ENCODE results near the gene SHTN1. TPM values are rescaled to one million over a fixed set of nuclear protein-coding genes. Genes with fewer than 3 reads are reported as not detected.

Gene SHTN1
- total RNA-seq, 2 donors from 2014 or later, result 24.7 to 37.1 TPM

DNA sequence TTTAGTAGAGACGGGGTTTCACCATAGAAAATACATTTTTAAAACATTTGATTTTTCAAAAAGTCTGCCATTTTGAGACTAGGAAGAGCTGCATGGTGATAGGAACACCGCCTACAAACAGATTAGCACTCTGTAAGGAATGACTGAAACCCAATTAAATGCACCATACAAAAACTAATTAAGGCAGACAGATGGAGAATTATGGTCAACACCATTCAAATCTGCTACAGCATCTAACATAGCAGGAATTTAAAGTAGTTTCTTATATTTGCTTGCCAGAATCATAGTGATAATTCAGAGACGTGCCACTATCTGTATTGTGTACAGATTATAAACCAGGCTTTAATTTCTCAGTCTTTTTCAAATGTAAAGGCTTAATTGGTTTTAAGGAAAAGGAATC is 87.5 kb downstream of the SHTN1 start:
- no peaks in the 10 kb centered on the region for H3K9me3 ChIP-seq
- H3K4me3 ChIP-seq, result no peak overlapping the region
- 82 to 95% methylated on average over 3 of the region's 3 CpGs for WGBS, 2 donors
- no peaks in the 10 kb centered on the region for H3K27me3 ChIP-seq
- intact Hi-C loops (cut with DNase I), result no loop called here
- TF ChIP-seq, protein P1, sequence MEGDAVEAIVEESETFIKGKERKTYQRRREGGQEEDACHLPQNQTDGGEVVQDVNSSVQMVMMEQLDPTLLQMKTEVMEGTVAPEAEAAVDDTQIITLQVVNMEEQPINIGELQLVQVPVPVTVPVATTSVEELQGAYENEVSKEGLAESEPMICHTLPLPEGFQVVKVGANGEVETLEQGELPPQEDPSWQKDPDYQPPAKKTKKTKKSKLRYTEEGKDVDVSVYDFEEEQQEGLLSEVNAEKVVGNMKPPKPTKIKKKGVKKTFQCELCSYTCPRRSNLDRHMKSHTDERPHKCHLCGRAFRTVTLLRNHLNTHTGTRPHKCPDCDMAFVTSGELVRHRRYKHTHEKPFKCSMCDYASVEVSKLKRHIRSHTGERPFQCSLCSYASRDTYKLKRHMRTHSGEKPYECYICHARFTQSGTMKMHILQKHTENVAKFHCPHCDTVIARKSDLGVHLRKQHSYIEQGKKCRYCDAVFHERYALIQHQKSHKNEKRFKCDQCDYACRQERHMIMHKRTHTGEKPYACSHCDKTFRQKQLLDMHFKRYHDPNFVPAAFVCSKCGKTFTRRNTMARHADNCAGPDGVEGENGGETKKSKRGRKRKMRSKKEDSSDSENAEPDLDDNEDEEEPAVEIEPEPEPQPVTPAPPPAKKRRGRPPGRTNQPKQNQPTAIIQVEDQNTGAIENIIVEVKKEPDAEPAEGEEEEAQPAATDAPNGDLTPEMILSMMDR (IDR thresholded peaks at IDR 0.05), result no peak
- TF ChIP-seq POLR2A (IDR thresholded peaks at IDR 0.05), result no peak
- H3K4me1 ChIP-seq, result no peaks in the 10 kb centered on the region
- H3K36me3 ChIP-seq (replicated peaks in 1 of 2; ENCODE audit: insufficient read depth in 1 of 2, low read depth in 2 of 2), result peaks cover 6 to 21% of the 10 kb centered on the region in 2 donors
- ATAC-seq (no peak), DNase-seq (no peak)
- no peak overlapping the region for H3K27ac ChIP-seq

DNA sequence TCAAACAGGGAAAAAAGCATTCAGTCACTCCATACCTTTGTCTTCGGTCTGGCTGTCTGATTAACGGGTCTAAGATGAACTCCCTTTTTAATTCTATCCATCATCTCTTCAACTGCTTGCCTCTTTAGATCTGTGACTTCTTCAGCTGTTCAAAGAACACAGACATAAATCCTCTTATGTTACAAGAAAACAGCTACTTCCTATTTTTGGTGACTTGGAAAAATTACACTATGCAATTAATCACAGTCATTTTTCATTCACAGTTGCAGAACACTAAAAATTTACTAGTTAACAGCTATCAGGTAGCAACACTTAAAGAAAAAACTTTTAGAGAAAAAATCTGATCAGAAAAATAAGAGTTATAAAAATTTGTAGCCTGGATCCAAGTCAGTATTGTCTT is 89.6 kb downstream of the SHTN1 start:
- no peaks in the 10 kb centered on the region for H3K9me3 ChIP-seq
- TF ChIP-seq, protein P1 (IDR thresholded peaks at IDR 0.05), result no peak
- no peak for TF ChIP-seq POLR2A (IDR thresholded peaks at IDR 0.05)
- no peaks in the 10 kb centered on the region for H3K4me1 ChIP-seq
- intact Hi-C loops (cut with DNase I), result no loop called here
- no peaks in the 10 kb centered on the region for H3K27me3 ChIP-seq
- no peak overlapping the region for H3K27ac ChIP-seq
- DNase-seq (no peak), ATAC-seq (no peak)
- H3K4me3 ChIP-seq, result no peak overlapping the region
- H3K36me3 ChIP-seq (replicated peaks in 1 of 2; ENCODE audit: insufficient read depth in 1 of 2, low read depth in 2 of 2), result peaks cover 5 to 19% of the 10 kb centered on the region in 2 donors
- WGBS, 2 donors, result 71 to 83% methylated on average over 2 of the region's 2 CpGs

DNA sequence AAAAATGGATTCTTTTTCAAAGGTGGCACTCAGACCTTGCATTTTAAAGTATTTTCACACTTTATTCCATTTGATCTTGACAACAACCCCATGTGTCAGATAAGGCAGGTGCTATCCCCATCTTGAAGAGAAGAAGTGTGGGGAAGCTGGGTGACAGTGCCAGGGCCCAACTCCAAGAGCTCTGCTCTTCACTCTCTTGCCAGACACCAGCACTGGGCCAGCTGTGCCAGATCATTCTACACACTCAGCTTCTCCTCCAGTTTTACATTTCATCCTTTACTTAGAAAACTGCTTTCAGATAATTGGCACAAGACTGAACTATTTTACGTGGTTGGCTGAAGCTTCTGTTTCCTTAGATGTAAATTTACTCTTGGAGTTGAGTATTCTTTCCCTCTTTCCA is 91.3 kb downstream of the SHTN1 start:
- TF ChIP-seq, protein P1 (IDR thresholded peaks at IDR 0.05), result no peak
- TF ChIP-seq POLR2A (IDR thresholded peaks at IDR 0.05), result no peak
- Histone ChIP-seq H3K27ac (no peak overlapping the region), H3K4me3 (no peak overlapping the region), H3K27me3 (no peaks in the 10 kb centered on the region), H3K4me1 (no peaks in the 10 kb centered on the region), H3K36me3 (replicated peaks in 1 of 2; ENCODE audit: insufficient read depth in 1 of 2, low read depth in 2 of 2) (peaks cover 0 to 13% of the 10 kb centered on the region in 2 donors), H3K9me3 (no peaks in the 10 kb centered on the region)
- 86 to 90% methylated on average over 1 of the region's 1 CpG for WGBS, 2 donors
- intact Hi-C loops (cut with DNase I), result no loop called here
- no peak for ATAC-seq
- no peak for DNase-seq

DNA sequence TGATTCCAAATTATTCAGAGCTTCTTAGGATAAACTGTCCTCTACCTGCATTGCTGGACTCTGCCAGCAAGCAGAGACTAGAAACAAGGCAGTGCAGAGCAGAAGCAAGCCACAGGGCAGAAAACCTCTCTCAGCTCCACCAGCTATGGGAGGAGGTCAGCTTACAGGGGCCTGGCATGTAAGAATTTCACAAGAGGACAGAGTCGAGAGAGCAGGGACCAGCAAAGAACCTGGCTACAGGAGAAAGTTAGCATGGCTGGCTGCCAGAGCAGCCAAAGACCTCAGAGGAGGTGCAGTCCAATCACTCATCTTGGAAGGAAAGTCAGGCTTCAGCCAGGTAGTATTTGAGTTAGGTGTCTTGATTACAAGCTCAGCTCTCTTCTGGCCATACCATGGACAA is 92.8 kb downstream of the SHTN1 start:
- DNase-seq (no peak), ATAC-seq (no peak)
- H3K27ac ChIP-seq, result no peak overlapping the region
- no peaks in the 10 kb centered on the region for H3K4me1 ChIP-seq
- intact Hi-C loops (cut with DNase I), result no loop called here
- 55 to 89% methylated on average over 1 of the region's 1 CpG for WGBS, 2 donors
- H3K36me3 ChIP-seq (replicated peaks in 1 of 2; ENCODE audit: insufficient read depth in 1 of 2, low read depth in 2 of 2), result peaks cover 0 to 13% of the 10 kb centered on the region in 2 donors
- no peak overlapping the region for H3K4me3 ChIP-seq
- TF ChIP-seq, protein P1 (IDR thresholded peaks at IDR 0.05), result no peak
- TF ChIP-seq POLR2A (IDR thresholded peaks at IDR 0.05), result no peak
- H3K27me3 ChIP-seq, result no peaks in the 10 kb centered on the region
- no peaks in the 10 kb centered on the region for H3K9me3 ChIP-seq

DNA sequence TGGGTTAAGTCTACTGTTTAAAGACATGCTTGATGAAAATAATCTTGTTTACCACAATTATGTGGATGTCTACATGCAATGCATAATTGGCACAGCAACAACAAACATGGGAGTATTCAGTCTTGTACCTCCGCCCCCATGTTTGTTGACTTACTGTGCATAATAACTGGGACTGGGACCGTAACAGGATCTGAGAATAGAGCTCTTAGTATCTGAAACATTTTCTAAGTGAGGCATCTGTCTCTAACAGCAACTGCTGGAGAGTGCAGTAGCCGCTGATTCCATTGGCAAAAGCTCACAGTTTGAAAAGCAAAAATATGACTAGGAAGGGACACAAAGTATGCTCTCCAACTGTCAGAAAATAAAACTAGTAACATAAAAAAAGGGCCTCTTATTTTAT is 94.1 kb downstream of the SHTN1 start:
- TF ChIP-seq, protein P1 (IDR thresholded peaks at IDR 0.05), result no peak
- TF ChIP-seq POLR2A (IDR thresholded peaks at IDR 0.05), result no peak
- H3K27me3 ChIP-seq, result no peaks in the 10 kb centered on the region
- no peaks in the 10 kb centered on the region for H3K4me1 ChIP-seq
- H3K4me3 ChIP-seq, result no peak overlapping the region
- 88 to 93% methylated on average over 3 of the region's 3 CpGs for WGBS, 2 donors
- intact Hi-C loops (cut with DNase I), result no loop called here
- no peak for DNase-seq
- H3K9me3 ChIP-seq, result no peaks in the 10 kb centered on the region
- ATAC-seq, result no peak
- no peak overlapping the region for H3K27ac ChIP-seq
- peaks cover 0 to 18% of the 10 kb centered on the region in 2 donors for H3K36me3 ChIP-seq (replicated peaks in 1 of 2; ENCODE audit: insufficient read depth in 1 of 2, low read depth in 2 of 2)
